ENCODE measurements around the gene ODF4. TPM values are rescaled to one million over a fixed set of nuclear protein-coding genes. Genes with fewer than 3 reads are reported as not detected.

The ODF4 gene
- polyA plus RNA-seq, 1 experiment, result not detected

DNA sequence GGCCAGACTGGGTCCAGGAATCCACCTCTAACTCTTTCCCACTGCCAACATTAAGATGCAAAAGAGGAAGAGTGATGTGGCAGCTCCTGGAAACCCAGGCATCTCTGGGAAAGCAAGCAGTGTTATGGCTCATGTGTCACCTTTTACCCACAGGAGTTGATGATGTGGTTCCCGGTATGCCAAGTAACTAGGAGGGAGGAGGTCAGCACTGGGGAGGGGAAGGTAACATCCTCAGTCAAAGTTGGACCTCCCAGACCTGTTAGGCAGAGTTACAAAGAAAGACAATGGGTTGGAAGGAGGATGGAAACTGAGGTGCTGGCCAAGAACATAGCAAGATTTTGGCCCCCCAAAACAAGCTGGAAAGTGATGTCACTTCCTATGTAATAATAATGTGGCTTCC is 25.5 kb downstream of the ODF4 start:
- H3K4me3 ChIP-seq (ENCODE audit: low read depth, low read length), result no peak overlapping the region
- H3K27me3 ChIP-seq (ENCODE audit: control insufficient read depth, insufficient read depth, low read length), result no peaks in the 10 kb centered on the region
- DNase-seq (ENCODE audit: low read depth, low spot score), result no peak
- ChIA-PET POLR2A (no interaction called here), CTCF (no interaction called here)
- TF ChIP-seq CTCF (IDR thresholded peaks at IDR 0.05; ENCODE audit: low read depth, low read length), result no peak
- no peaks in the 10 kb centered on the region for H3K9me3 ChIP-seq (ENCODE audit: control insufficient read depth, insufficient read depth, low read length)
- no peak overlapping the region for H3K27ac ChIP-seq (ENCODE audit: low read depth, low read length)

- TF ChIP-seq CTCF (IDR thresholded peaks at IDR 0.05; ENCODE audit: low read depth, low read length), result no peak
- H3K4me3 ChIP-seq (ENCODE audit: low read depth, low read length), result no peak overlapping the region
- no peaks in the 10 kb centered on the region for H3K27me3 ChIP-seq (ENCODE audit: control insufficient read depth, insufficient read depth, low read length)
- H3K9me3 ChIP-seq (ENCODE audit: control insufficient read depth, insufficient read depth, low read length), result no peaks in the 10 kb centered on the region
- DNase-seq (ENCODE audit: low read depth, low spot score), result peak; percentile 44
- H3K27ac ChIP-seq (ENCODE audit: low read depth, low read length), result no peak overlapping the region
- POLR2A ChIA-PET, result no interaction called here
- CTCF ChIA-PET, result no interaction called here
Observed at GRCh38 chr17:8366231-8366630, 26.6 kb downstream of the ODF4 start.

- Histone ChIP-seq H3K27me3 (ENCODE audit: control insufficient read depth, insufficient read depth, low read length) (no peaks in the 10 kb centered on the region), H3K4me3 (ENCODE audit: low read depth, low read length) (no peak overlapping the region), H3K9me3 (ENCODE audit: control insufficient read depth, insufficient read depth, low read length) (no peaks in the 10 kb centered on the region), H3K27ac (ENCODE audit: low read depth, low read length) (no peak overlapping the region)
- ChIA-PET CTCF (no interaction called here), POLR2A (no interaction called here)
- TF ChIP-seq CTCF (IDR thresholded peaks at IDR 0.05; ENCODE audit: low read depth, low read length), result no peak
- no peak for DNase-seq (ENCODE audit: low read depth, low spot score)
Observed at GRCh38 chr17:8368193-8368592, 28.6 kb downstream of the ODF4 start.

- CTCF ChIA-PET, result interaction anchor here (1.0 kb wide), 1 partner anchor 40 kb away, joined by 3 read pairs; no protein-coding TSS in a partner anchor
- no peak for DNase-seq (ENCODE audit: low read depth, low spot score)
- Histone ChIP-seq H3K9me3 (ENCODE audit: control insufficient read depth, insufficient read depth, low read length) (no peaks in the 10 kb centered on the region), H3K4me3 (ENCODE audit: low read depth, low read length) (no peak overlapping the region), H3K27ac (ENCODE audit: low read depth, low read length) (no peak overlapping the region), H3K27me3 (ENCODE audit: control insufficient read depth, insufficient read depth, low read length) (no peaks in the 10 kb centered on the region)
- TF ChIP-seq CTCF (IDR thresholded peaks at IDR 0.05; ENCODE audit: low read depth, low read length), result no peak
- POLR2A ChIA-PET, result no interaction called here
Observed at GRCh38 chr17:8369944-8370343, 30.3 kb downstream of the ODF4 start.

DNA sequence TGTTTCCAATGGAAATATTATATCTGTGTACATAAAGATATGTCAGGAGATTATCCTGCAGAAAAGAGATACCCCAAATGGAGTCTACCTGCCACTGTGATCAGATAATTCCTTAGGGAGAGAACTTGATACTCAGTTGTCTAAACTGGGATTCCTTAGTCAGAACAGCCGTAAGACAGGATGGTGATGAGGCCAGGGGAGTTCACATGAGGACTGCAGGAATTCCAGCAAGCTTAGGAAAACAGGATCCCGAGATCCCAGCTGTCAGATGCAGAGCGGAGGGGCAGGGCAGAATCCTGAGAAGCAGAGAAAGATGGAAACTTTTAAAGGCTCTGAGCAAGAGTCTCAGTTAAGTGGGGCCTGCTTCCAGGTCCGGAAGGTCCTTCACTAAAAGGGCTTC is 32.1 kb downstream of the ODF4 start:
- TF ChIP-seq CTCF (IDR thresholded peaks at IDR 0.05; ENCODE audit: low read depth, low read length), result no peak
- H3K4me3 ChIP-seq (ENCODE audit: low read depth, low read length), result no peak overlapping the region
- CTCF ChIA-PET, result no interaction called here
- H3K9me3 ChIP-seq (ENCODE audit: control insufficient read depth, insufficient read depth, low read length), result no peaks in the 10 kb centered on the region; the same call in 1 of the 2 replicates
- no peak overlapping the region for H3K27ac ChIP-seq (ENCODE audit: low read depth, low read length)
- no peak for DNase-seq (ENCODE audit: low read depth, low spot score)
- POLR2A ChIA-PET, result no interaction called here
- H3K27me3 ChIP-seq (ENCODE audit: control insufficient read depth, insufficient read depth, low read length), result no peaks in the 10 kb centered on the region

Measured in AG04450 (cell line).